SU-DHL-6 (cell line): ENCODE results near the gene ATP7A.
"Not testable (repeated sequence)": the region's sequence is repeated elsewhere in the genome, so short reads cannot be mapped to it uniquely, and the experiment has no call there.

ENCODE experiments used
- H2AFZ ChIP-seq: fragments of 200-600 bp; sonication (generic); 2 replicates; pipeline ENCODE4 v1.6.1; 2014; ENCODE audit warnings: low read depth, mild to moderate bottlenecking, moderate library complexity, mixed read lengths, antibody characterized with exemption, low read length; ENCODE audit not compliant: severe bottlenecking
- H3F3A ChIP-seq: fragments of 200-600 bp; shearing (Covaris generic); 2 replicates; pipeline ENCODE4 v1.6.0; 2016; ENCODE audit warnings: antibody characterized with exemption, mild to moderate bottlenecking; ENCODE audit not compliant: insufficient read depth
- H3K27ac ChIP-seq: fragments of 200-600 bp; sonication (generic); 2 replicates; pipeline ENCODE4 v1.5.1; 2016; ENCODE audit warnings: low read depth, mild to moderate bottlenecking, low read length, moderate library complexity, mixed read lengths
- H3K27me3 ChIP-seq: fragments of 200-600 bp; sonication (generic), shearing (Covaris generic); 2 replicates; pipeline ENCODE4 v1.6.0; 2014; ENCODE audit warnings: mild to moderate bottlenecking, low read length
- H3K36me3 ChIP-seq: fragments of 200-600 bp; sonication (generic); 2 replicates; pipeline ENCODE4 v1.6.1; 2014; ENCODE audit warnings: mild to moderate bottlenecking, low read length, mixed read lengths
- H3K4me2 ChIP-seq: fragments of 300-600, 200-600 bp; shearing (Covaris generic), sonication (generic); 2 replicates; pipeline ENCODE4 v1.6.0; 2014; ENCODE audit warnings: low read length, low read depth, mild to moderate bottlenecking; ENCODE audit not compliant: poor library complexity, severe bottlenecking
- H3K4me3 ChIP-seq: fragments of 200-600 bp; sonication (generic); 2 replicates; pipeline ENCODE4 v1.5.1; 2014; ENCODE audit warnings: antibody characterized with exemption, low read length, mild to moderate bottlenecking, mixed read lengths; ENCODE audit not compliant: insufficient read depth, poor library complexity, severe bottlenecking
- H3K79me2 ChIP-seq: fragments of 200-600 bp; sonication (generic); 2 replicates; pipeline ENCODE4 v1.6.1; 2014; ENCODE audit warnings: mild to moderate bottlenecking, low read length, moderate library complexity; ENCODE audit not compliant: insufficient read depth
- H3K9ac ChIP-seq: fragments of 200-600 bp; sonication (generic); 2 replicates; pipeline ENCODE4 v1.7.0; 2014; ENCODE audit warnings: mild to moderate bottlenecking, low read length
- H3K9me2 ChIP-seq: fragments of 200-600 bp; sonication (generic); replicated peaks from 2 replicates; pipeline ENCODE4 v1.6.1; 2014; ENCODE audit warnings: low read length; ENCODE audit not compliant: insufficient read depth
- H3K9me3 ChIP-seq: fragments of 200-600 bp; sonication (generic); 2 replicates; pipeline ENCODE4 v1.6.1; 2014; ENCODE audit warnings: low read length, mixed read lengths; ENCODE audit not compliant: insufficient read depth
- H4K20me1 ChIP-seq: fragments of 200-600 bp; sonication (generic); 2 replicates; pipeline ENCODE4 v1.6.1; 2014; ENCODE audit warnings: low read depth, mild to moderate bottlenecking, antibody characterized with exemption, low read length, moderate library complexity, mixed read lengths
- CTCF ChIP-seq: fragments of 200-600 bp; sonication (generic); IDR thresholded peaks from one replicate; pipeline ENCODE4 v1.5.1; 2017; ENCODE audit warnings: antibody characterized with exemption, mild to moderate bottlenecking, low read length, moderate library complexity; ENCODE audit not compliant: insufficient read depth, poor library complexity, severe bottlenecking
- EZH2phosphoT487 ChIP-seq: fragments of 200-600 bp; sonication (generic), shearing (Covaris generic); conservative IDR thresholded peaks from 2 replicates; pipeline ENCODE4 v1.6.1; 2018; ENCODE audit warnings: mild to moderate bottlenecking, antibody characterized with exemption, low read length, moderate library complexity, mixed read lengths

The ATP7A gene

GRCh38 chrX:78075787-78076389 lies 165.4 kb downstream of the ATP7A start:
- H3K79me2 ChIP-seq: no peaks in the 10 kb centered on the region
- no peaks in the 10 kb centered on the region for H4K20me1 ChIP-seq
- H3K36me3 ChIP-seq: no peaks in the 10 kb centered on the region
- H3K9me3 ChIP-seq: no peaks in the 10 kb centered on the region
- no peak for TF ChIP-seq EZH2phosphoT487
- TF ChIP-seq CTCF: no peak
- H3K4me3 ChIP-seq: no peak overlapping the region
- H3K27ac ChIP-seq: no peak overlapping the region
- H2AFZ ChIP-seq: no peak overlapping the region
- H3K27me3 ChIP-seq: no peaks in the 10 kb centered on the region
- H3K9ac ChIP-seq: no peak overlapping the region
- H3F3A ChIP-seq: no peaks in the 10 kb centered on the region
- H3K4me2 ChIP-seq: no peak overlapping the region
- H3K9me2 ChIP-seq: no peaks in the 10 kb centered on the region

GRCh38 chrX:78081413-78081812 lies 170.9 kb downstream of the ATP7A start:
- H3K27me3 ChIP-seq, H3K4me2 ChIP-seq, H3F3A ChIP-seq, H2AFZ ChIP-seq, H3K36me3 ChIP-seq, H3K9me2 ChIP-seq, H3K9ac ChIP-seq, H3K79me2 ChIP-seq, H4K20me1 ChIP-seq, H3K4me3 ChIP-seq, H3K9me3 ChIP-seq, H3K27ac ChIP-seq: not testable (repeated sequence)

GRCh38 chrX:78092296-78092695 lies 181.8 kb downstream of the ATP7A start:
- Histone ChIP-seq H3K4me2 (no peak overlapping the region), H4K20me1 (no peaks in the 10 kb centered on the region), H3K9me2 (no peaks in the 10 kb centered on the region), H3K27ac (no peak overlapping the region), H2AFZ (no peak overlapping the region), H3K9ac (no peak overlapping the region), H3K9me3 (no peaks in the 10 kb centered on the region), H3K79me2 (no peaks in the 10 kb centered on the region), H3K36me3 (no peaks in the 10 kb centered on the region), H3K27me3 (no peaks in the 10 kb centered on the region), H3F3A (no peaks in the 10 kb centered on the region), H3K4me3 (no peak overlapping the region)
- TF ChIP-seq EZH2phosphoT487: no peak
- no peak for TF ChIP-seq CTCF

- Histone ChIP-seq H3K4me2 (no peak overlapping the region), H3F3A (no peaks in the 10 kb centered on the region), H3K36me3 (no peaks in the 10 kb centered on the region), H3K9me2 (no peaks in the 10 kb centered on the region), H3K9me3 (no peaks in the 10 kb centered on the region), H3K4me3 (no peak overlapping the region), H3K79me2 (no peaks in the 10 kb centered on the region), H4K20me1 (no peaks in the 10 kb centered on the region), H3K27me3 (no peaks in the 10 kb centered on the region), H2AFZ (no peak overlapping the region), H3K9ac (no peak overlapping the region), H3K27ac (no peak overlapping the region)
- no peak for TF ChIP-seq CTCF
- TF ChIP-seq EZH2phosphoT487: no peak
These were observed 187.6 kb downstream of the ATP7A start for GRCh38 chrX:78098108-78098507.
